ENCODE measurements around the gene NUP188.
"Not testable (repeated sequence)": the region's sequence is repeated elsewhere in the genome, so short reads cannot be mapped to it uniquely, and the experiment has no call there.

The NUP188 gene

GRCh38 chr9:129033216-129033615 is 85.7 kb downstream of the NUP188 start:
- no peak for DNase-seq

DNA sequence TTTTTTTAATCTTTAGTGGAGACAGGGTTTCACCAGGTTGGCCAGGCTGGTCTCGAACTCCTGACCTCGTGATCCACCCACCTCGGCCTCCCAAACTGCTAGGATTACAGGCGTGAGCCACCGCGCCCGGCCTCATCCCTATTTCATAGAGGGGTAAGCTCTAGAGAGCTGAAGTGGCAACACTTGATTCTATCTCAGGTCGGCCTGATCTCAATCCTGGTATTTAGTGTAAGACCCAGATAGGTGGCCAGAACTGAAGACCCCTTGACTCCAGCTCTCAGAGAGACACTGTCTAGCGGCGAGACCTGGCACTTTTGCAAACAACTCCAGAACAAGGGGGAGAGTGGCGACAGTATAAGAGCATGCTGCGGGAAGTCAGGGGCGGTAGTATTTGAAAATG is 88.3 kb downstream of the NUP188 start:
- DNase-seq = not testable (repeated sequence)

DNA sequence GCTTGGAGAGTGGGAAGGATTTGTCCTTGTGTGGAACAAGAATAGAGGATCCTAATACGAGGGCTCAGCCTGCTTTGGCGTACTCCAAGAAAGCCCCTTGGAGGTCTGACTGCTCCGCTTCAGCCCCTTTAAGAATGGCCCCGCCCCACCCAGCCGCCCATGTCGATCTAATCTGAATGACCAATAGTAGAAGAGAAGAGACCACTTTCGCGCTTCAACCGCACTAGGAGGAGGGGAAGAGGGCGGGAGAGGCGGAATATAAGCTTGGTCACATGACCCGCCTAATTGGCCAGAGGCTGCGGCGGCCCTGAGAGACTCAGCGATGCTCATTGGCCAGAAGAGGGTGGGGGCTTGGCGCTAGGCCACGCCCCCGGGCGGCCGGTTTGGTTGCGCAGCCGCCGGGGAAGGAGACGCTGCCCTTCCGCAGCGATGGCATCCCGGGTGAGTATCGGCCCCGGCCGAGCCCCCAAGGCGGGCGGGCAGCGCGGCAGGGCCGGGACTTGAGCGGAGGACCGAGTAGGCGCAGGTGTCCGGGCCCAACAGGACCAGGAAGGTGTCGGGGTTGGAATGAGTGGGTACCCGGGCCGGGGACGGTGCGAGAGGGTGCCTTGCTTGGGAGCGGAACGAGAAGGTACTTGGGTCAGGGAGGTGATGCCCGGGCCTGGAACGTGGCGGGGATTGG is 88.9 kb downstream of the NUP188 start, which contains the start of gene MIGA2:
Gene MIGA2, plus strand, starts transcription at position 386 of the 682 bp plus-strand sequence. CDS start 3,969 bp downstream, outside the sequence.
- peak; percentile 97 to 99 for DNase-seq

DNA sequence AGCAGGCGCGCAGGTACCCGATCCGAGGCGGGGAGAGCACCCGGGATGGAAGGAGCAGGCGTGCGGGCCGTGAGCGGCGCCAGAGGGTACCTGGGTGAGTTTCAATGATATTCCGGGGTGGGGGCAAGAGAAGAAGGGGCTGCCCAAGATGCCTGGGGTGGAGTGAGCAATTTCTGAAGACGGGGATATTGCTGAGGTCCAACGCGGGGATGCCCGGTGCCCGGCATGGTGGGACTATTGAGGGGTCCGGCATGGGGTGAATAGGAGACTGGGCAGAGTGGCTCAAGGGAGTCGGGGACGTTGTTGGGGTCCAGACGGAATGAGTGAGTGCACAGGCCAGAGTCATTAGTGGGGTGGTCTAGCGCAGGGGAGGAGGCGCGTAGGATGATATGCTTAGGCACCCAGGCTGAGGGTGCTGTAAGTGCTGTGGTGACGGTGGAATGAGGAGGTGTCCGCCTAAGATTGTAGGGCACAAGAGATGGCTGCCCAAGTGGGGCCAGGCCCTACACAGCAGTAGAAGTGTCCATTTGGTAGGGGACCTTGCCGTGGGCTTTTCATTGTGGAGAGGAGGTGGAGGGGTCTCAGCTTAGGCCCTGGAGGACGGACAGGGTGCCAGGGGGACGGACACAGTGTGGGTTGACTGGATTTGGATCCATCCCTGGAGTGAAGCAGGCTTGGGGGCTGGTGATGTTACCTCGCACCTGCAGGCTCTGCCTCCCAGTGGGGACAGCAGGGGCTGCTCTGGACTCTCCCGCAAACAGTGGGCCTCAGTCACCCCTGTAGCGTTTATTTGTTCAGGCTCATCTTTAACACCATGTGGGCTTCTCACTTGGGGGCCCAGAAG is 89.6 kb downstream of the NUP188 start:
- DNase-seq = no peak

DNA sequence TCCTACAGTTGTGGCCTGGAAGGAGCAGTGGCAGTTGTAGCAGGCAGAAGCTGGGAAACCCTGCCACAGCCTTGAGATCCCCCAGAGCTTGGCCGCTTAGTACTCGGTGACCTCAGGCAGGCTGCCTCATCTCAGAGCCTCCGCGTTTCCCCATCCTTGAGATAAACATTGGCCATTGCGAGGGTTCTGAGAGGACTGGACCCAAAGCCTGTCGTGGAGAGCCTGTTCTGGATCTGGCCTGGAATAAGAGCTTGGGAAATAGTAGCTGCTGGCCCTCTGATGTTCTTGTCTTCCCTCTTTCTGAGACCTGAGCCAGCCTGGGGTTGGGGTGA is 90.2 kb downstream of the NUP188 start:
- DNase-seq = no peak

DNA sequence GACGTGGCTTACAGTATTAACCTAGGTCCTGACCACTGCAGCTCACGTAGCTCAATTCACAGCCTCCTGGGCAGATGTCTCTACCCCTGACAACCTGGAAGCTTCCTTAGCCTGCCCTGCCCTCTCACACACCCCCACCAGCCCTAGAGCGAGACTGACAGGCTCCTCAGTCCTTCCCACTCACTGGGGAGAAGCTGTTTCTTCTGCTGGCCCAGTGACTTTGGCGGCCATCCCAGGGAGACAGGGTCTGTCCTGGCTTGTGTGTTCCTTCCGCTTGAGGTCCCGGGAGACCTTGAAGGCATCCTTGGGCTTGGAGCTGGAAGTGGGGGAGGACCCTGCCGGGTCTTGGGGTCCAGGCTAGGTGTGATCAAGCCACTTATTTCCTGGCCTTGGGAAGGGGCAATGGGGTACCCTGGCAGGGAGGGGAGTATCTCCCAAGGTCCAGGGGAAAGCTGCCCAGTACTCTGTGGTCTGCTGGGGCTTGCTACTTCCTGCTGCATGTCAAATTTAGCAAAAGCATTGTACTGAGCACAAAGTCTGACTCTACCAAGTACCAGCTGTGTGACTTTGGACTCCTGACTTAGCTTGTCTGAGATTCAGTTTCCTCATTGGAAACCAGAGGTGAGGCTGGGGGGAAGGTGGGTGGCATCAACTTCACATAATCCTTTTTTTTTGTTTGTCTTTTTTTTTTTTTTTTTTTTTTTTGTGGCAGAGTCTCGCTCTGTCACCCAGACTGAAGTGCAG is 90.8 kb downstream of the NUP188 start:
- no peak for DNase-seq

DNA sequence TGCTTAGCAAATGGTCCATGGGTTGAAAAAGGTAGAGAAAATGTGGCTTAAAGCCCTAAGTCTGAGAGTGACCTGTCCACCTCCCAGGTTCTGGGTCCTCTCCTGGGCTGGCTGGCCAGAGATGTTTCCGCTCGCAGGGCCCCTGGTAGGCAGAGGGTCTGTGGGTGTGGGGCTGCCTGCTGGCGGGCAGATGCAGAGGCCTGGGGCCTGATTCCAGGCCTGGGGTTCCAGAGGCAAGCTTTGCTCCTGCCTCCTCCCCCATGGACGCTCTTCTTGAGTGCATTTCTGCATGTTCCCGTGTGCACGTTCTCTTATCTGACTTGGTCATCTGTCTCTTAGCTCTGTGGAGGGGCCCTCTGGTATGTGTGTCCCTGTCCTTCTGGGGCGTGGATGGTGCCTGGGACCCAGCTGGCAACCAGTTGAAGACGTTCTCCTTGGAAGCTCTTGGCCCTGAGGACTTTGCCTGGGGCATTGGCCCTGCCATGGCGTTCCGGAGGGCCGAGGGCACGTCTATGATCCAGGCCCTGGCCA is 92.7 kb downstream of the NUP188 start:
- no peak for DNase-seq

- no peak for DNase-seq
Observed at GRCh38 chr9:129042016-129042415, 94.5 kb downstream of the NUP188 start.

- DNase-seq = no peak
Observed at GRCh38 chr9:129052592-129052991, 105.1 kb downstream of the NUP188 start.

DNA sequence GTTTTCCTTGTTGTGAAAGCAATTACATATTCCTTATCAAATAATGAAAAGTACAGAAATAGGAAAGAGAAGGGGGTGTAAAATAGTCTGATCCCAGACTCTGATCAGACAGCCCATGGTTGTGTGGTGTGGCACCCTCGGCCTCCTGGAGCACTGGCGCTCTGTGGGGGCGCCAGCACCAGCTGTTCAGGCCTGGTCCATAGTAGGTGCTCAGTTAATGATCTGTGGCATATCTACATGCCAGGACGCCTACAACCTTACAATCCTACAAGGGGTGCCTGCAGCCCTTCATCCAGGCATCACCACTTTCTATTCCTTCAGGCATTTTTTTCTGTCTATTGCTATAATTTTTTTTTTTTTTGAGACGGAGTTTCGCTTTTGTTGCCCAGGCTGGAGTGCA is 105.5 kb downstream of the NUP188 start:
- no peak for DNase-seq

GRCh38 chr9:129054163-129054851 is 106.8 kb downstream of the NUP188 start:
- DNase-seq = no peak

All from inflammatory macrophage treated with lipopolysaccharide for 1 hour (primary cell).